Dermis microvascular lymphatic vessel endothelial cell (primary cell): ENCODE results near the gene NFYC. TPM values are rescaled to one million over a fixed set of nuclear protein-coding genes. Genes with fewer than 3 reads are reported as not detected.
"Not testable (repeated sequence)": the region's sequence is repeated elsewhere in the genome, so short reads cannot be mapped to it uniquely, and the experiment has no call there.

ENCODE experiments used
- DNase-seq, 2 donors: peaks; one replicate each; pipeline versions ENCODE4 v3.0.0 to v3.0.0-alpha.2; 2010; ENCODE audit warnings: low read depth in 2 of 2
- total RNA-seq: library from RNA; depleted of rRNA; stranded (reverse); fragments of >200 nt; gene quantifications from 2 replicates; pipeline ENCODE4 v1.2.1, GENCODE V29; 2014

Gene NFYC
- total RNA-seq, 1 donor from 2014 or later: 13.0 TPM

GRCh38 chr1:40704817-40705733 lies 13.6 kb downstream of the NFYC start:
- no peak for DNase-seq

DNA sequence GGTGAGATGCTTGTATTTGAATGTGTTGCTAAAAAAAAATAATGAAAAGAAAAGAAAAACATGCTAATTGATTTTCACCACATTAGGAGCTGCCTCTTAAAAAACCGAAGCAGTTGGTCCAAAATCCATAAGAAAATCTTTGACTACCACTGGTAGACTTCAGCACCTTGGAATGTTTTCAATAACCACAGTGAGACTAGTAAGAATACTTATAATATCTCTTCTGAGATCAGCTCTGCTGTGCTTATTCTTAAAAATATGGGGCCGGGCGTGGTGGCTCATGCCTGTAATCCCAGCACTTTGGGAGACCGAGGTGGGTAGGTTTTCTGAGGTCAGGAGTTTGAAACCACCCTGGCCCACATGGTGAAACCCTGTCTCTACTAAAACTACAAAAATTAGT lies 15.1 kb downstream of the NFYC start:
- DNase-seq: no peak

DNA sequence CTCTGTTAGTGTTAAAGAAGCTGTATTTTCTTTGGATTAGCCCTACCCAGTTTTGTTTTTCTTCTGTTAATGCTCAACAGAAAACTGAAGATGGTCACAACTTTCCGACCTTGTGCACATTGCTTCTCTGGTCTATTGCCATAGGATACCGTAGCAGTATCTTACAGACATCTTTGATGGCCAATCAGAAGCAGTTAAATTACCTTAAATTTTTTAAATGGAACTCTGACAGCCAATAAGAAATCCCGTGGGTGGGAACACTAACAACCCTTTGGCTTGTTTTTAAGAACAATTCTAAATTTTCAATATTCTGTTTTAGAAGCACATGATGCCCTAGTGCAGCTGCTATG lies 17.2 kb downstream of the NFYC start:
- peak; percentile 76 to 84 for DNase-seq

DNA sequence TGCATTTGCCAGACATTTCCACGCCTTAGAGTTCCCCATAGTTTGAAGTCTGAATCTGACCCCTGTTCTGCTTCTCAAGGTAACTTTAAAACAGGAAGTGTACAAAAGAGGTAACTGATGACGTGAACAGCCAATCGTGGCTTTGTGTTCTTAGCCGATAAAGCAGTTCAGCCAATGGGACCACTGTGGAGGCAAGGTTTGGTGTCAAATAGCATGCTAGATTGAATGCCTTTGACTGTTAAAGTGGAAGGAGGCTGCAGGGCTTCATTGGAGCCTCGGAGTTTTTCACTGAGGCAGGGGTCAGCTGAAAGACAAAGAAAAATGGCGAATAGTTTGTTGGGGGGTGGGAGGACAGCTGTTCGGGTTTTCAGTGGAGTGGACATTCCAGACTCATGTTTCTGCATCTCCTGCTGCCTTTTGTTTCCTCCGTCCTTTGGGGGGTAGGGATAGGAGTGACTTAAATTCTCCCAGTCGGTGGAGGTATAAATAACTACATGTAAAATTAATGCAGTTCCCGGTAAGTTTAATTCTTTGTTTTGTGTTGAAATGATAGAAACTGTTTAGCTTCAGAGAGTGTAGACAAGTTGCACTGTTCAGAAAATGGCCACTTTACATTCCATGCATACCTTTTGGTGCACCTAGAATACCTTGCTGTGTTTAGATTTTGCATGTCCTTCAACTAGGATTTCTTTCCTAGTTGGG lies 17.7 kb downstream of the NFYC start:
- DNase-seq: peak; percentile 94 to 97

DNA sequence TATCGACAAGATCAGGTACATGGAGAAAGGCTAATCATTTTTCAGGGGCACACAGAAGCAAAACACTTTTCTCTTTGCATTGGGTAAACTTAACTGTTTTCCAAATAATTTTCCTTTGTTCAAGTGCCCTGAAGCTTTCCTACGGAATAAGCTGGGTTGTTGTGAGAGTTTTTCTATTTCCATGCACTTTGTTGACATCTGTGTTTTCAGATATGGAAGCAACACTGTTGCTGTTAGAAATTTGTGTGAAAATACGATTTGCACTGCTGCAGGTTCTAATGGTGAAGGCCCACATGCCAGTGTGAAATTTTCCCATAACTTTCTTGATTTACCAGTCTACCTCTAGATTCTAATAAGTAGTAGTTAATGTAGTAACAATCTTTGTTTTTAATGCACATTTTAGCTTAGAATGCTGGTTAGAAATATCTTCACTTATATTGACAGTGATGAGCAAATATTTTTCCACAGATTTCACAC lies 18.3 kb downstream of the NFYC start:
- DNase-seq: no peak

GRCh38 chr1:40710581-40711315 lies 19.2 kb downstream of the NFYC start:
- peak in 1 of 2 donors; percentile 5 for DNase-seq

GRCh38 chr1:40711465-40712404 lies 20.2 kb downstream of the NFYC start:
- DNase-seq: peak in 1 of 2 donors; percentile 51

DNA sequence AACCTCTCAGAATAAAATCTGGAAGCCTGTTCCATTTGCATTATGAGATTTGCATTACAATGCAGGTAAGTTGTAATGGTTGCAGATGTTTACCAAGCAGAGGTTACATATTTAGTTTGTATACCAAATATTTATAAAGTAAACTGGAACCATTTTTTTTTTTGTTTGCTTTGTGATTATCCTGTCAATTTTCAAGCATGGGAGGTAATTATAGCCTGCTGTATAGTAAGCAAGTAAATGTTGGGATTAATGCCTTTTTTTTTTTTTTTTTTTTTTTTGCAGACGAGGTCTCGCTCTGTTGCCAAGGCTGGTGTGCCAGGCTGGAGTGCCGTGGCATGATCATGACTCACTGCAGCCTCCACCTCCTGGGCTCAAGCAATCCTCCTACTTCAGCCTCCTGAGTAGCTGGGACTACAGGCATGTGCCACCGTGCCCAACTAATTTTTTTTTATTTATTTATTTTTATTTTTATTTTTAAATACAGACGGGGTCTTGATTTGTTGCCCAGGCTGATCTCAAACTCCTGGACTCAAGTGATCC lies 21.0 kb downstream of the NFYC start:
- no peak for DNase-seq

- peak; percentile 71 to 84 for DNase-seq
Measured at GRCh38 chr1:40712997-40713396, 21.5 kb downstream of the NFYC start.

GRCh38 chr1:40715491-40716059 lies 24.1 kb downstream of the NFYC start:
- DNase-seq: no peak

GRCh38 chr1:40717065-40717464 lies 25.6 kb downstream of the NFYC start:
- DNase-seq: no peak

DNA sequence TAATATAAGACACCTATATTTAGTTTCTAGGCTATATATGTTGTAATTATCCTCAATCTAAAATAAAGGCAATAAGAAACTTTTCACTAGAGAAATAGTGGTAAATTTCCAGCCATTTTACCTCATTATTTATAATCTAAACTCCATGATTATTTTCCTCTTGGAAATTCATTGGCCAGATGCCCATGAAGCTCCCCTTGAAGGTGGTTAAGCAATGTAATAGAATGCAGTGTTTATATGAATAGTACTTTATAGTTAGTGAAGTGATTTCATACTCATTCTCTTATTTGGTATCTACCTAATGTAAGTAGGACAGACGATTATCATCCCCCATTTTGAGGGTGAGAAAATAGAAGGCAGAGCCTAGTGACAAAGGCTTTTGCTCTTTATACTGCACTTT lies 26.5 kb downstream of the NFYC start:
- DNase-seq: no peak

- no peak for DNase-seq
Measured at GRCh38 chr1:40720493-40720892, 29.0 kb downstream of the NFYC start.

- no peak for DNase-seq
Measured at GRCh38 chr1:40722622-40723021, 31.1 kb downstream of the NFYC start.

DNA sequence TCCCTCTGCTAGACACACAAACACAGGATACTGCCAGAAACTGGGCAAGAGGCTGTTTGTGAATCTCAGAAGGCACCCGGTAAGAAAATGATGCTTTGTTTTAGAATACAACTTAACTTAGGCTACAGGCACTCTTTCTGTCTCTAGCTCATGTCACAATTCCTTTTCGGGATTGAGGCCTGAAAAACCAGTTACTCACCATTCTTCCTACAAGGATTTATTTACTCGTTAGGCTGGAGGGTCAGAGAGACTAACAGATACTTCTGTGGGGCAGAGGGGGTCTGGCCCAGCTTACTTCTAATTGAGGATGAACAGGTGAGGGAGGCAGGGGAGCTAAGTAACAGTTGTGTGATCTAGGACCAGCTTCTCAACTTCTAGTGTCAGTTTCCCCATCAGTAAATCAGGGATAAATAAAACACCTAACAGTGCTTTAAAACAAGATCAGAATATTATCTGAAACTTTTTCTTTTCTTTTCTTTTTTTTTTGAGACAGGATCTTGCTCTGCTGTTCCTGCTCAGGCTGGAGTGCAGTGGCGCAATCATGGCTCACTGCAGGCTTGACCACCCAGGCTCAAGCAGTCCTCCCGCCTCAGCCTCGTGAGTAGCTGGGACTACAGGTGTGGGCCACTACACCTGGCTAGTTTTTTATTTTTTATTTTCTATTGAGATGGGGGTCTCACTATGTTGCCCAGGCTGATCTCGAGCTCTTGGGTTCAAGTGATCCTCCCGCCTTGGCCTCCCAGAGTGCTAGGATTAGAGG lies 31.9 kb downstream of the NFYC start:
- no peak for DNase-seq

DNA sequence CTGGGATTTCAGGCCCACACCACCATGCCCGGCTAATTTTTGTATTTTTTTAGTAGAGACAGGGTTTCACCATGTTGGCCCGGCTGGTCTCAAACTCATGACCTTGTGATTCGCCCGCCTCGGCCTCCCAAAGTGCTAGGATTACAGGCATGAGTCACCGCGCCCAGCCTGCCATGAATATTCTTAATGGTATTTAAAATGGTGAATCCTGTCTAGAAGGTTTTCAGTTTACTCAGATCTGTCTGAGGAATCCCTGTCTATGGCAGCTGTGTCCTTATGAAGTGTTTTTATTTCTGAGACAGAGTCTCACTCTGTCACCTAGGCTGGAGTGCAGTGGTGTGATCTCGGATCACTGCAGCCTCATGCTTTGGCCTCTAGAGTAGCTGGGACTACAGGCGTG lies 36.2 kb downstream of the NFYC start:
- not testable (repeated sequence) for DNase-seq

DNA sequence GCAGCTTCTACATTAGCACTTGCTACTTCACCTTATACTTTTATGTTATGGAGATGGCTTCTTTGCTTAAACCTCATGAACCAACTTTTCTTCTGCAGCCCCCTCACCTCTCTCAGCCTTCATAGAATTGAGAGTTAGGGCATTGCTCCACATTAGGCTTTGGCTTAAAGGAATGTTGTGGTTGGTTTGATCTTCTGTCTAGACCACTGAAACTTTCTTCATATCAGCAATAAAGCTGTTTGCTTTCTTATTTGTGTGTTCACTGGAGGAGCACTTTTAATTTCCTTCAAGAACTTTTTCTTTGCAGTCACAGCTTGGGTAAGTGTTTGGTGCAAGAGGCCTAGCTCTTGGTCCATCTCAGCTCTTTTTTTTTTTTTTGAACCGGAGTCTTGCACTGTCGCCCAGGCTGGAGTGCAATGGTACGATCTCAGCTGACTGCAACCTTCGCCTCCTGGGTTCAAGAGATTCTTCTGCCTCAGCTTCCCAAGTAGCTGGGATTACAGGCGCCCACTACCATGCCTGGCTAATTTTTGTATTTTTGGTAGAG lies 37.9 kb downstream of the NFYC start:
- not testable (repeated sequence) for DNase-seq

GRCh38 chr1:40732756-40733301 lies 41.3 kb downstream of the NFYC start:
- no peak for DNase-seq
